Cerebellar cortex (tissue), 1 donor: ENCODE measurements around the gene SMARCB1.

ENCODE experiments used
- DNase-seq: peaks from one replicate; pipeline ENCODE4 v3.0.0-alpha.2; 2015; ENCODE audit warnings: low spot score

Gene SMARCB1

GRCh38 chr22:23762842-23763578, 23.8 kb upstream of the SMARCB1 start, which contains the start of gene C22orf15:
Gene C22orf15, plus strand, starts transcription at chr22:23762990. Its CDS starts 317 bp downstream, at chr22:23763307.
- DNase-seq, result no peak

- no peak for DNase-seq
Observed at GRCh38 chr22:23763579-23763945, 23.2 kb upstream of the SMARCB1 start.

GRCh38 chr22:23763954-23764353, 22.8 kb upstream of the SMARCB1 start:
- DNase-seq, result no peak

GRCh38 chr22:23764899-23765881, 21.6 kb upstream of the SMARCB1 start:
- DNase-seq, result no peak

GRCh38 chr22:23767303-23767672, 19.5 kb upstream of the SMARCB1 start:
- DNase-seq, result no peak

GRCh38 chr22:23767673-23768548, 18.9 kb upstream of the SMARCB1 start, which contains the start of gene CHCHD10:
Gene CHCHD10, minus strand, starts transcription at chr22:23767972. Its CDS starts 98 bp downstream, at chr22:23767874.
- DNase-seq, result peak; percentile 78

GRCh38 chr22:23769321-23769965, 17.3 kb upstream of the SMARCB1 start:
- DNase-seq, result no peak

GRCh38 chr22:23772315-23772648, 14.5 kb upstream of the SMARCB1 start:
- no peak for DNase-seq

GRCh38 chr22:23772649-23773473, 13.9 kb upstream of the SMARCB1 start, which contains the start of gene MMP11:
Gene MMP11, plus strand, starts transcription at chr22:23772849. Its CDS starts 22 bp downstream, at chr22:23772871.
- no peak for DNase-seq

GRCh38 chr22:23773483-23774113, 13.2 kb upstream of the SMARCB1 start:
- peak; percentile 42 for DNase-seq

GRCh38 chr22:23774114-23774921, 12.4 kb upstream of the SMARCB1 start:
- no peak for DNase-seq

GRCh38 chr22:23774922-23775436, 11.8 kb upstream of the SMARCB1 start:
- no peak for DNase-seq

- no peak for DNase-seq
Observed at GRCh38 chr22:23775779-23776375, 10.9 kb upstream of the SMARCB1 start.

- no peak for DNase-seq
Observed at GRCh38 chr22:23777776-23778576, 8.8 kb upstream of the SMARCB1 start.

- no peak for DNase-seq
Observed at GRCh38 chr22:23778577-23778900, 8.2 kb upstream of the SMARCB1 start.

GRCh38 chr22:23779083-23779482, 7.7 kb upstream of the SMARCB1 start:
- DNase-seq, result no peak

GRCh38 chr22:23779731-23780130, 7.0 kb upstream of the SMARCB1 start:
- DNase-seq, result no peak
